NCI-H748 (cell line): ENCODE results near the gene RRBP1.

ENCODE experiments used
- DNase-seq: peaks from one replicate; lab custom pipeline; 2025; ENCODE audit not compliant: unreplicated experiment; lab: John Stamatoyannopoulos, UW

RRBP1 gene

GRCh38 chr20:17612287-17612991 is 69.6 kb downstream of the RRBP1 start:
- DNase-seq = no peak

DNA sequence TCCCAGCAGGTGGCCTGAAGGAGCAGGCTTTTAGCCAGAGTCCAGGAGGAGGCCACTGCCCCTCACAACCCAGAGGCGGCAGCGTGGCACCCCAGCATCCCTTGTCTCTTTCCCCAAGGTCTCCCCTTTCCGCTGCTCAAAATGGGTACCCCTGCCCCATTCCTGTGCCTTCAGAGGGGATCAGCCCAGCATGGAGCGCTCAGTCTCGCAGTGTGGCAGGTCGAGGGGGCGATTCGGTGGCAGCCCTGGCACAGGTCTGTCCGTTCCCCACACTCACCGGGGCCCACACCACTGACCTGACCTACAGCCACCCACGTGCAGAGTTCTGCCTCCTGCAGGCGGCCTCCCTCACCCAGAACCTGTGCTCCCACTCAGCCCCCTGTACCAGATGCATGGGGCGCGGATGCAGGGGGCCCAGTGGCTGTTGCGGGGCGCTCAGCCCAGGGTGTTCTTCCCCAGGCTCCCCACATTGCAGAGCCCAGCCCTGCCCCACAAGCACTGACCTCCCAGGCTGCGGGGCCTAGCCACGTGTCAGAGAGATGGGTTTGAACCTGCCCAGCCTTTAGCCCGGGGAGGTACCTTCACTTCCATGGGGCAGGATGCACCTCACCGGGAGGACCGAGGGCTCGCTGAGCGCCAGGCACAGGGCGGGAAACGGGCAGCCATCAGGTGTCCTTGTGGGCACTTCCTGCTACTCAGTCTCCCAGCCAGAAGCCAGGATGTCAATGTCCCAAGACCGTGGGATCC is 70.3 kb downstream of the RRBP1 start:
- DNase-seq = no peak

DNA sequence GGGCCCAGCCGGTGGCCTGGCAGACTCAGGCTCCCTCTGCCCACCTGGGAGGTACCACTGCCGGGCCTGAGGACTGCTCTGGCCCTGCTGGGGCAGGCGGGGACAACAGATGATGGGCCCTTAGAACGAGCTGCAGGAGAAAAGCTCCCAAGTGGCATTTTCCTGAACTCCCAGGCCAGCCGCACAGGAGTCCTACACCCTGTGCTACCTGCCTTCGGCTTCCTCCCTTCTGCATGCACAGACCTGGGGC is 70.8 kb downstream of the RRBP1 start:
- no peak for DNase-seq

- no peak for DNase-seq
Observed at GRCh38 chr20:17610566-17611289, 71.3 kb downstream of the RRBP1 start.

DNA sequence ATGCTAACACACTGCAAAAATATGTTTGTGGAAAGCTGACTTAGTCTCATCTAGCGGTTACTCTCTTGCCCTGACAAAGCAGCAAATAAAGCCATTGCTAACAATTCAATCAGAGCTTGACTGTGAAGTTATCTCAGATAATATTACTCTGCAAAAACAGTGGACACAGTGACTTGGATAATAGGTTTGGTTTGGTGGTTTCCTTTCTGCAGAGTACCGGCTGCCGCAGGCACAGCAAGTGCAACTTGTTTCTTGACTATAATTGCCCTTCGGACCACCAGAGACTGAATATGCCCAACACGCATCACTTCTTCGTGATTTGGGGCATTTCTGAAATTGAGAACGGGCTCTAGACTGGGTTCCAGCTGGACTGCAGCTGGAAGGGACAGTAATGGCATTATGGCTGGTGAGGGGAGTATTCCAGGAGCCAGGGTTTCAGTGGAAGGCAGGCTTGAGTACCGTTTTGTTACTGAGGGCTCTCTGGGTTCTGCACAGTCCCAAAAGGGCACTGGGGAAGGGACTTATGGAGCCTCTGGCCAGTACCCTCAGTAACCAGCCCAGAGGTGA is 72.1 kb downstream of the RRBP1 start:
- no peak for DNase-seq

- DNase-seq = no peak
Observed at GRCh38 chr20:17608701-17609497, 73.1 kb downstream of the RRBP1 start.

- no peak for DNase-seq
Observed at GRCh38 chr20:17606001-17606400, 76.0 kb downstream of the RRBP1 start.

DNA sequence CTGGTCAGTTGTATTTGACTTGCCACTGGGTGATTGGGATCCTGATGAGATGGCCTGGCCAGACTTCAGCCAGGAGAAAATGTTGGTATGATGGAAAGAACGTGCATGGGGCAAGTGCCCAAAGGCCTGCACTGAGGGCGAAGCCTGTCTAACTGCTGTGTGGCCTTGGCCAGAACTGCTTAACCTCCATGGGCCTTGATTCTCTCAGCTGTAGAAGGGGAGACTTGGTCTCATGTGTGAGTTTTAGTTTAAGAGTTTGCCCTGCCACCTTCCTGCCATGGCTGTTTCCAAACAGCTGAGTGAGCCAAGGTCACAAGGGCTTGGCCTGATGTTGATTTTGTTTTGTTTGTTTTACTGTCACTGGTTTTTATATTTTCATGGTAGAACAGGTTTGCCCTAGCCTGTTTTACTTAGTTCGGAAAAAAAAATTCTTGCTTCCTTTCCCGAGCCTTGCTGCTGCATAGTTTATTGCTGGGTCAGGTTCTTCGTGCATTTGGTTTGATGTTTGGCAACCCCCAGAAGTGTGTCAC is 76.8 kb downstream of the RRBP1 start:
- DNase-seq = no peak

DNA sequence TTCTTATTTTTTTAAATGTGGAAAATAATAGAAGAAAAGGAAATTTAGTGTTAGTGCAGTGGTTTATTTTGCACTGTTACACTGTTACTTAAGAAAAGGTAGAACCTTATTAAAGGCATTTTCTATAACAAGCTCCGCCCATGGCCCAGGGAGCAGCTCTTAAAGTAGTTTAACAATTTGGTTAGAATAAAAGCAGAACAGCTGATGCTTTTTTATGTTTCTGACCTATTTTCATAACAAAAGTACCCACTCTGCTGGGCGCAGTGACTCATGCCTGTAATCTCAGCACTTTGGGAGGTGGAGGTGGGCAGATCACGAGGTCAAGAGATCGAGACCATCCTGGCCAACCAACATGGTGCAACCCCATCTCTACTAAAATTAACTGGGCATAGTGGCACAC is 79.5 kb downstream of the RRBP1 start:
- DNase-seq = no peak

- no peak for DNase-seq
Observed at GRCh38 chr20:17601957-17602356, 80.1 kb downstream of the RRBP1 start.

GRCh38 chr20:17598013-17598550 is 84.0 kb downstream of the RRBP1 start:
- DNase-seq = no peak

DNA sequence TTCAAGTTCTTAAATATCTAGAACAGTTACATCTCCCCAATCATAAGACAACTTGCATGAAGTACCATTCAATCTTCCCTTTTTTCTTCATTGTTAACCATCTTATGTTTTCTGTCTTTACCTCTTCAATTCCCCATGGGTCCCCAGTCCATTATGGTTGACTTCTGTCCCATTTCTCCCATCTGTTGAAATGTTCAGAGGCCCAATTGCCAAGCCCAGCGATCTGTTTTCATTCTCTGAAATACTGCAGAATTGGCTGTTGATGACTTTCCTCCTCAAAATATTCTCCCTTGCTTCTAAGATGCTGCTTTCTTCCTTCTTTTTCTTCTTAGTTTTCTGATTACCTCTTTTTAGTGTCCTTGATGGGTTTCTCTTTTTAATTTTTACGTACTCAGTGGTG is 86.2 kb downstream of the RRBP1 start:
- no peak for DNase-seq

DNA sequence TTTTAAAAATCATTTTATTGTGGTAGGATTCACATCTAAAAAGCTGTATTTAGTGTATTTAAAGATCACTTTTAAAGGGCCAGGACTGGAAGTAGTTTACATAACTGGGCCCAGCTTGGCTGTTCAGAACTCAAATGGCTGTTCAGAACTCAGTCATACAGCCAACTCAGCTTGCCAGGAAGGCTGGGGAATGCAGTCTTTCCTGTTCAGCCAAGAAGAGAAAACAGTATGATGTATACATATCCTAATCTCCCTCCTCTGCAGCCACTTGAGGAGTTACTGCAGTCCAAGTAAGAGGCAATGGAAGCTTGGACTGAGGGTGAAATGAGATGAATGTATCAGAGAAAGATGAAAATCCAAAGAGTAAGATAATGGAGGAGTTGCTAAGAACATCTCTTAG is 87.6 kb downstream of the RRBP1 start:
- no peak for DNase-seq

DNA sequence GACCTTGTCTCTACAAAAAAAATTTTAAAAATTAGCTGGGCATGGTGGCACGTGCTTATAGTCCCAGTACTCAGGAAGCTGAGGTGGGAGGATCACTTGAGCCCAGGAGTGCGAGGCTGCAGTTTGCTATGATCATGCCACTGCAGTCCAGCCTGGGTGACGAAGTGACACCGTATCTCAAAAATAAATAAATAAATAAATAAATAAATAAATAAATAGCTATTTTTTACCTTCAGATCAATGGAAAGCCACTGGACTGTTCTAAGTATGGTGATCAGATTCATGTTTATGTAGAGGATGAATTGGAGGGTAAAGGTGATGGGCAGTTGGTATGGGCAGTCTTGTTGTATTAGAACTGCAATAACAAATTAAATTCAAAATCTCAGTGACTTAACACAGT is 88.1 kb downstream of the RRBP1 start:
- no peak for DNase-seq

DNA sequence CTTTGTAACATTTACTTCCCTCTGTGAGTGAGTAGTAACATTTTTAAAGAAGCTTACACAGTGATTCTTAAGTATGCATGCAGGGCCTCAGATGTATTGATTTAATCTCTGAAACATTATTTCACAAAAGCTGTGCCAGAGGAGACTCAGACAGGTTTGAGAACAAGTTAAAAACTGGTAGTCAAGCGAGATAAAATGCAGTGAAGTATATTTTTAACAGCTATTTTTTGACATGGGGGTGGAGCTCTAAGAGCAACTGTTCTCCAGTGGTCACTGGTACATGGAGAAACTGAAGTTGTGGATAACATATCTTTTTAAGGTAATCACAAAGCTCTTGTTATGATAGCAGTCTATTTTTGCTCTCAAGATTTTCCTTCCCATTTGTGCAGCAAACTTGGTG is 91.8 kb downstream of the RRBP1 start:
- no peak for DNase-seq

- DNase-seq = no peak
Observed at GRCh38 chr20:17589161-17589834, 92.7 kb downstream of the RRBP1 start.

GRCh38 chr20:17587824-17588223 is 94.2 kb downstream of the RRBP1 start:
- DNase-seq = no peak

GRCh38 chr20:17587148-17587547 is 94.9 kb downstream of the RRBP1 start:
- DNase-seq = no peak

DNA sequence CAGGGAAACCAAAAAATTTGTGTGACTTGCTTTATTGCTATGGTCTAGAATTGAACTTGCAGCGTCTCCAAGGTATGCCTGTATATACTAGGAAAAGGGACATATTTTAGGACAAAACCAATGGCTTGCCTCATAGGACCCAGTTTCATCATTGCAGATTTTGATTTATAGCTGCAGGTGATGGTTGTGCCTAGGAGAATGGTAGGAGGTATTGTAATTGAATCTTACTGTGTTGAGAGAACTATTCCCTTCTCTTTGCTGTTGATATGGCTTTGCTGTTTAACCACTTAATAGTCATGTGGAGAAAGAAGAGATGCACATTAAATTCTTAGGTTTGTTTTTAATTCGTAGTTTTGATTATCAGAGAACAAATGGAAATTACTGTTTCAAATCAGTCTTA is 95.8 kb downstream of the RRBP1 start:
- no peak for DNase-seq

- DNase-seq = no peak
Observed at GRCh38 chr20:17584689-17585088, 97.4 kb downstream of the RRBP1 start.
